Measurements from ENCODE around the gene ZMIZ2. TPM values are rescaled to one million over a fixed set of nuclear protein-coding genes. Genes with fewer than 3 reads are reported as not detected.

Gene ZMIZ2
- total and polyA plus RNA-seq, 9 of the 15 experiments (the other 6 are each of a cell fraction or from before 2014, with no cell fraction given) = 0.13 to 40.3 (median 4.9) TPM

DNA sequence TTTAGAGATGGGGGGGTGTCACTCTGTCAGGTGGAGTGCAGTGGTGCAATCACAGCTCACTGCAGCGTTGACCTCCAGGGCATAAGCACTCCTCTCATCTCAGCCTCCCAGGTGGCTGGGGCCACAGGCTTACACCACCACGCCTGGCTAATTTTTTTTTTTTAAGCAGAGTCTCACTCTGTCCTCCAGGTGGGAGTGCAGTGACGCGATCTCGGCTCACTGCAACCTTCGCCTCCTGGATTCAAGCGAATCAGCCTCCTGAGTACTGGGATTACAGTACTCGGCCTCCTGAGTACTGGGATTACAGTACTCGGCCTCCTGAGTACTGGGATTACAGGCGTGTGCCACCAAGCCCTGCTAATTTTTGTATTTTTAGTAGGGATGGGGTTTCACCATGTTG is 24.2 kb downstream of the ZMIZ2 start:
- no TSS peak for BruUV-seq (replicated peaks)
- Histone ChIP-seq H3K9ac (ENCODE audit: insufficient read depth in 1 of 2, low read depth in 2 of 2, low read length in 2 of 2) (no peak overlapping the region), H3K4me1 (replicated peaks in 1 of 2; ENCODE audit: control insufficient read depth in 2 of 2, insufficient read depth in 2 of 2, low read length in 2 of 2) (peaks cover 10 to 14% of the 10 kb centered on the region in 2 experiments), H3K9me3 (replicated peaks; ENCODE audit: control insufficient read depth, insufficient read depth, low read depth, low read length) (no peaks in the 10 kb centered on the region), H3K36me3 (ENCODE audit: control insufficient read depth, insufficient read depth, low read length) (peaks cover 2% of the 10 kb centered on the region; the same call in 1 of the 3 replicates), H3K27me3 (ENCODE audit: control insufficient read depth in 2 of 2, insufficient read depth in 2 of 2, low read length in 2 of 2) (no peaks in the 10 kb centered on the region), H3K9me1 (ENCODE audit: control insufficient read depth, insufficient read depth, low read length) (peaks cover 5% of the 10 kb centered on the region), H2AFZ (ENCODE audit: low read depth, low read length) (no peak overlapping the region), H3K79me2 (ENCODE audit: control insufficient read depth, insufficient read depth, low read length) (no peaks in the 10 kb centered on the region), H3K4me2 (ENCODE audit: insufficient read depth, low read length) (no peak overlapping the region), H4K20me1 (replicated peaks; ENCODE audit: control insufficient read depth, insufficient read depth, low read length) (no peaks in the 10 kb centered on the region), H3K4me3 (no peak overlapping the region), H3K27ac (ENCODE audit: extremely low read depth, low read depth, low read length) (no peak overlapping the region)
- ChIA-PET POLR2A (interaction anchor here (0.6 to 1.3 kb wide), 3 partner anchors 24 to 76 kb away, joined by 3 read pairs; no protein-coding TSS in a partner anchor), CTCF (ENCODE audit: low intra/inter-chr PET ratio) (no interaction called here)
- intact Hi-C loops (cut with micrococcal nuclease) (no loop called here), in situ Hi-C loops (cut with MboI) (no loop called here)
- no peak for FAIRE-seq
- ATAC-seq = peak; percentile 15; the same call in 2 of the 3 replicates
- DNase-seq (ENCODE audit: extremely low read depth in 1 of 4, low spot score in 3 of 4) = no peak
- 24% methylated on average over 8 of the region's 10 CpGs for WGBS (ENCODE audit: insufficient coverage, low coverage, missing lambda C conversion rate)
- no peak for TF ChIP-seq MCM2 (IDR thresholded peaks at IDR 0.05; ENCODE audit: low read depth)
- TF ChIP-seq FOXA3 (CRISPR knock-in tag; conservative IDR thresholded peaks at IDR 0.05 in 1 of 2, IDR thresholded peaks at IDR 0.05 in 1 of 2) = no peak
- no peak for TF ChIP-seq CBX8 (IDR thresholded peaks at IDR 0.05; ENCODE audit: borderline replicate concordance, extremely low read depth, low read depth, low read length, poor library complexity, severe bottlenecking)
- TF ChIP-seq ZNF174 (CRISPR knock-in tag; IDR thresholded peaks at IDR 0.05) = no peak
- peak in 1 of 2 experiments; percentile 35; a peak in 1 of 4 replicates for TF ChIP-seq RAD21 (CRISPR knock-in tag; conservative IDR thresholded peaks at IDR 0.05 in 1 of 2, IDR thresholded peaks at IDR 0.05 in 1 of 2)
- TF ChIP-seq EGR1 (conservative IDR thresholded peaks at IDR 0.05) = no peak
- TF ChIP-seq MYNN (IDR thresholded peaks at IDR 0.05) = no peak
- no peak for TF ChIP-seq MYNN (CRISPR knock-in tag; IDR thresholded peaks at IDR 0.05)
- TF ChIP-seq PTRF (tag; IDR thresholded peaks at IDR 0.05) = no peak
- TF ChIP-seq SNIP1 (IDR thresholded peaks at IDR 0.05; ENCODE audit: low read depth) = no peak
- TF ChIP-seq, protein P1, sequence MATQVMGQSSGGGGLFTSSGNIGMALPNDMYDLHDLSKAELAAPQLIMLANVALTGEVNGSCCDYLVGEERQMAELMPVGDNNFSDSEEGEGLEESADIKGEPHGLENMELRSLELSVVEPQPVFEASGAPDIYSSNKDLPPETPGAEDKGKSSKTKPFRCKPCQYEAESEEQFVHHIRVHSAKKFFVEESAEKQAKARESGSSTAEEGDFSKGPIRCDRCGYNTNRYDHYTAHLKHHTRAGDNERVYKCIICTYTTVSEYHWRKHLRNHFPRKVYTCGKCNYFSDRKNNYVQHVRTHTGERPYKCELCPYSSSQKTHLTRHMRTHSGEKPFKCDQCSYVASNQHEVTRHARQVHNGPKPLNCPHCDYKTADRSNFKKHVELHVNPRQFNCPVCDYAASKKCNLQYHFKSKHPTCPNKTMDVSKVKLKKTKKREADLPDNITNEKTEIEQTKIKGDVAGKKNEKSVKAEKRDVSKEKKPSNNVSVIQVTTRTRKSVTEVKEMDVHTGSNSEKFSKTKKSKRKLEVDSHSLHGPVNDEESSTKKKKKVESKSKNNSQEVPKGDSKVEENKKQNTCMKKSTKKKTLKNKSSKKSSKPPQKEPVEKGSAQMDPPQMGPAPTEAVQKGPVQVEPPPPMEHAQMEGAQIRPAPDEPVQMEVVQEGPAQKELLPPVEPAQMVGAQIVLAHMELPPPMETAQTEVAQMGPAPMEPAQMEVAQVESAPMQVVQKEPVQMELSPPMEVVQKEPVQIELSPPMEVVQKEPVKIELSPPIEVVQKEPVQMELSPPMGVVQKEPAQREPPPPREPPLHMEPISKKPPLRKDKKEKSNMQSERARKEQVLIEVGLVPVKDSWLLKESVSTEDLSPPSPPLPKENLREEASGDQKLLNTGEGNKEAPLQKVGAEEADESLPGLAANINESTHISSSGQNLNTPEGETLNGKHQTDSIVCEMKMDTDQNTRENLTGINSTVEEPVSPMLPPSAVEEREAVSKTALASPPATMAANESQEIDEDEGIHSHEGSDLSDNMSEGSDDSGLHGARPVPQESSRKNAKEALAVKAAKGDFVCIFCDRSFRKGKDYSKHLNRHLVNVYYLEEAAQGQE (IDR thresholded peaks at IDR 0.05; ENCODE audit: borderline replicate concordance) = peak; percentile 26; the same call in 1 of the 2 replicates
- TF ChIP-seq, protein P1 (CRISPR knock-in tag; IDR thresholded peaks at IDR 0.05; ENCODE audit: low read depth) = no peak
- no peak for TF ChIP-seq HNRNPLL (IDR thresholded peaks at IDR 0.05; ENCODE audit: low read depth, low read length, poor library complexity, severe bottlenecking)
- TF ChIP-seq, protein P2, sequence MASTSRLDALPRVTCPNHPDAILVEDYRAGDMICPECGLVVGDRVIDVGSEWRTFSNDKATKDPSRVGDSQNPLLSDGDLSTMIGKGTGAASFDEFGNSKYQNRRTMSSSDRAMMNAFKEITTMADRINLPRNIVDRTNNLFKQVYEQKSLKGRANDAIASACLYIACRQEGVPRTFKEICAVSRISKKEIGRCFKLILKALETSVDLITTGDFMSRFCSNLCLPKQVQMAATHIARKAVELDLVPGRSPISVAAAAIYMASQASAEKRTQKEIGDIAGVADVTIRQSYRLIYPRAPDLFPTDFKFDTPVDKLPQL (IDR thresholded peaks at IDR 0.05; ENCODE audit: extremely low read depth, insufficient read length) = no peak
